B cell (primary cell): ENCODE measurements around the gene RABGAP1L. TPM values are rescaled to one million over a fixed set of nuclear protein-coding genes. Genes with fewer than 3 reads are reported as not detected.

Experiments used
- ATAC-seq: fragments of 200-7000 bp; cut with Tn5 transposase; one replicate; pipeline ENCODE4 v1.10.0; 2021; ENCODE audit warnings: low read depth, mild to moderate bottlenecking, moderate number of reproducible peaks, moderate library complexity
- CTCF ChIA-PET: fragments of 350-600 bp; sonication (Branson Sonifier 250); formaldehyde crosslinking; loops from one replicate; lab custom pipeline; 2021; ENCODE audit warnings: antibody characterized with exemption, inconsistent platforms; lab: Charles Lee
- POLR2A ChIA-PET: fragments of 350-600 bp; sonication (Branson Sonifier 250); formaldehyde crosslinking; loops from one replicate; lab custom pipeline; 2021; ENCODE audit warnings: antibody characterized with exemption; lab: Charles Lee
- DNase-seq: peaks from one replicate; pipeline ENCODE4 v3.0.0; 2013
- H2AFZ ChIP-seq: 2 replicates; pipeline ENCODE4 v1.6.1; 2012; ENCODE audit warnings: mild to moderate bottlenecking, low read depth, low read length; ENCODE audit not compliant: insufficient read depth, poor library complexity, severe bottlenecking
- H3K27ac ChIP-seq, 2 donors: 1 replicate in 1 of 2; 2 replicates in 1 of 2; pipeline ENCODE4 v1.5.1; 2012 to 2013; ENCODE audit warnings: low read length in 2 of 2, mild to moderate bottlenecking in 2 of 2, moderate library complexity in 1 of 2
- H3K27me3 ChIP-seq, 4 experiments: fragments of 200-600 bp in 1 of 4; sonication (generic) in 1 of 4; replicated peaks in 1 of 4; 1 replicate in 2 of 4; 2 replicates in 2 of 4; pipeline versions ENCODE4 v1.6.1 to v1.7.0; 2013 to 2016; ENCODE audit warnings: low read length in 3 of 4, mild to moderate bottlenecking in 2 of 4, mixed read lengths in 1 of 4, moderate library complexity in 1 of 4; ENCODE audit not compliant: insufficient read depth in 4 of 4, control insufficient read depth in 3 of 4; ENCODE audit errors: control extremely low read depth in 1 of 4
- H3K36me3 ChIP-seq, 2 experiments: replicated peaks in 1 of 2; 1 replicate in 1 of 2; 2 replicates in 1 of 2; pipeline versions ENCODE4 v1.6.1 to v1.7.1; 2013; ENCODE audit warnings: low read length in 1 of 2; ENCODE audit not compliant: insufficient read depth in 2 of 2, control insufficient read depth in 1 of 2; ENCODE audit errors: control extremely low read depth in 1 of 2, extremely low read depth in 1 of 2
- H3K4me1 ChIP-seq, 2 donors: fragments of 200-600 bp in 1 of 2; sonication (generic) in 1 of 2; 1 replicate in 1 of 2; 2 replicates in 1 of 2; pipeline versions ENCODE4 v1.5.1 to v1.6.1; 2013 to 2017; ENCODE audit warnings: low read length in 2 of 2; ENCODE audit not compliant: control insufficient read depth in 2 of 2, insufficient read depth in 2 of 2
- H3K4me2 ChIP-seq: replicated peaks from 2 replicates; pipeline ENCODE3; 2012; ENCODE audit warnings: mild to moderate bottlenecking, low read depth, low read length; ENCODE audit not compliant: poor library complexity, severe bottlenecking
- H3K4me3 ChIP-seq, 5 experiments: fragments of 200-600 bp in 1 of 5; sonication (generic) in 1 of 5; 1 replicate in 3 of 5; 2 replicates in 2 of 5; pipeline versions ENCODE4 v1.5.1 to v1.7.0; 2011 to 2016; ENCODE audit warnings: low read length in 4 of 5, mild to moderate bottlenecking in 4 of 5, low read depth in 2 of 5, control low read depth in 1 of 5, moderate library complexity in 1 of 5; ENCODE audit not compliant: insufficient read depth in 1 of 5; ENCODE audit errors: control extremely low read depth in 1 of 5, extremely low read depth in 1 of 5
- H3K79me2 ChIP-seq: fragments of 200-600 bp; sonication (generic); one replicate; pipeline ENCODE4 v1.6.0; 2016; ENCODE audit warnings: low read length; ENCODE audit not compliant: control insufficient read depth, insufficient read depth
- H3K9ac ChIP-seq: fragments of 200-600 bp; sonication (generic); 2 replicates; pipeline ENCODE4 v1.6.1; 2017; ENCODE audit warnings: mild to moderate bottlenecking, low read length, moderate library complexity
- H3K9me3 ChIP-seq, 3 donors: one replicate each; pipeline versions ENCODE4 v1.6.1 to v1.7.1; 2013; ENCODE audit warnings: low read length in 2 of 3; ENCODE audit not compliant: control insufficient read depth in 2 of 3, insufficient read depth in 1 of 3; ENCODE audit errors: control extremely low read depth in 1 of 3
- H4K20me1 ChIP-seq: 2 replicates; pipeline ENCODE4 v1.6.0; 2012; ENCODE audit warnings: mild to moderate bottlenecking, low read length; ENCODE audit not compliant: insufficient read depth, control insufficient read depth, poor library complexity, severe bottlenecking
- H3K27ac Mint-ChIP-seq: one replicate; pipeline ENCODE4 v1.8.0; 2021; ENCODE audit warnings: mixed read lengths
- H3K27me3 Mint-ChIP-seq: one replicate; pipeline ENCODE4 v1.8.0; 2021; ENCODE audit warnings: mixed read lengths
- H3K4me1 Mint-ChIP-seq: one replicate; pipeline ENCODE4 v1.8.0; 2021; ENCODE audit warnings: mixed read lengths
- H3K4me3 Mint-ChIP-seq: one replicate; pipeline ENCODE4 v1.8.0; 2021; ENCODE audit warnings: mixed read lengths
- H3K9me3 Mint-ChIP-seq: one replicate; pipeline ENCODE4 v1.8.0; 2022; ENCODE audit warnings: mixed read lengths; ENCODE audit not compliant: insufficient read depth
- EZH2 ChIP-seq: IDR thresholded peaks from 2 replicates; pipeline ENCODE4 v1.6.1; 2012; ENCODE audit warnings: borderline replicate concordance, low read depth, mild to moderate bottlenecking, moderate library complexity, low read length; ENCODE audit not compliant: insufficient read depth, poor library complexity, severe bottlenecking
- WGBS: methylation state at CpG from one replicate; pipeline ENCODE4 v1.1.5; 2013; ENCODE audit warnings: missing lambda C conversion rate; ENCODE audit not compliant: insufficient coverage; 5-methylcytosine and 5-hydroxymethylcytosine counted together
- intact Hi-C: fragments of 100-400 bp; cut with micrococcal nuclease; formaldehyde crosslinking; loops from one replicate; pipeline ENCODE4 v1.10.0; 2022
- polyA plus RNA-seq: library from polyadenylated mRNA; depleted of rRNA; stranded (reverse); fragments of >200 nt; gene quantifications from 2 replicates; pipeline ENCODE4 v1.2.3, GENCODE V29; 2012
- total RNA-seq, 2 donors: library from RNA; stranded (reverse); fragments of 120-200 nt in 1 of 2; gene quantifications; 1 replicate in 1 of 2; 2 replicates in 1 of 2; pipeline versions ENCODE4 v1.2.3 to v1.2.4, GENCODE V29; 2013 to 2022
- TF ChIP-seq, protein P1 (sequence below): fragments of 200-600 bp; IDR thresholded peaks from one replicate; pipeline ENCODE4 v1.8.0; 2022; ENCODE audit warnings: antibody characterized with exemption, mild to moderate bottlenecking

RABGAP1L gene
- total and polyA plus RNA-seq, 2 donors (not counting 1 experiment from before 2014, with no cell fraction given) = 34.9 to 159 TPM

DNA sequence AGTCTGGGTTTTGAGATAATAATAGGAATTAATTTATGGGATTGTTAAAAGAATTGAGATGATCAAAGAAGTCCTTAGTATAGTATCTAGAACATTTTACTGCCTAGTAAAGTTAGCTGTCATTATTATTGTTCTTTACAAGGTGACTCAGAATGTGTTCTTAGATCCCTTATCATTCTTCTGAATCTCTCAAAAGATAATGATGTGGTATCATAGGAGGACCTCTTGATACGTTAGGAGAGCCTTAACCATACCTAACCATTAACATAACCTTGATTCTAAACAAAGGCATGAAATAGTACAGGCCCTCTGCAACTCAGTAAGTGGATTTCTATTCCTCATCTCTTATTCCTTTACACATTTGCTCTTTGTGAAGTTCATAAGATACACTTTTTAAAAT lies 593.8 kb downstream of the RABGAP1L start:
- H3K27ac ChIP-seq = no peak overlapping the region
- H3K27me3 ChIP-seq = no peaks in the 10 kb centered on the region
- no peaks in the 10 kb centered on the region for H3K36me3 ChIP-seq
- POLR2A ChIA-PET = no interaction called here
- H3K4me3 Mint-ChIP-seq = no peak overlapping the region
- H3K79me2 ChIP-seq = peaks cover 2% of the 10 kb centered on the region
- no peaks in the 10 kb centered on the region for H3K9me3 ChIP-seq
- TF ChIP-seq EZH2 = no peak
- TF ChIP-seq, protein P1, sequence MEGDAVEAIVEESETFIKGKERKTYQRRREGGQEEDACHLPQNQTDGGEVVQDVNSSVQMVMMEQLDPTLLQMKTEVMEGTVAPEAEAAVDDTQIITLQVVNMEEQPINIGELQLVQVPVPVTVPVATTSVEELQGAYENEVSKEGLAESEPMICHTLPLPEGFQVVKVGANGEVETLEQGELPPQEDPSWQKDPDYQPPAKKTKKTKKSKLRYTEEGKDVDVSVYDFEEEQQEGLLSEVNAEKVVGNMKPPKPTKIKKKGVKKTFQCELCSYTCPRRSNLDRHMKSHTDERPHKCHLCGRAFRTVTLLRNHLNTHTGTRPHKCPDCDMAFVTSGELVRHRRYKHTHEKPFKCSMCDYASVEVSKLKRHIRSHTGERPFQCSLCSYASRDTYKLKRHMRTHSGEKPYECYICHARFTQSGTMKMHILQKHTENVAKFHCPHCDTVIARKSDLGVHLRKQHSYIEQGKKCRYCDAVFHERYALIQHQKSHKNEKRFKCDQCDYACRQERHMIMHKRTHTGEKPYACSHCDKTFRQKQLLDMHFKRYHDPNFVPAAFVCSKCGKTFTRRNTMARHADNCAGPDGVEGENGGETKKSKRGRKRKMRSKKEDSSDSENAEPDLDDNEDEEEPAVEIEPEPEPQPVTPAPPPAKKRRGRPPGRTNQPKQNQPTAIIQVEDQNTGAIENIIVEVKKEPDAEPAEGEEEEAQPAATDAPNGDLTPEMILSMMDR = no peak
- no peak overlapping the region for H3K4me3 ChIP-seq
- H3K9me3 Mint-ChIP-seq = no peaks in the 10 kb centered on the region
- intact Hi-C loops = no loop called here
- H3K27me3 Mint-ChIP-seq = no peaks in the 10 kb centered on the region
- H4K20me1 ChIP-seq = no peaks in the 10 kb centered on the region
- H3K27ac Mint-ChIP-seq = no peak overlapping the region
- H3K4me2 ChIP-seq = no peak overlapping the region
- no peaks in the 10 kb centered on the region for H3K4me1 ChIP-seq
- WGBS = no CpG with 5 or more reads among the region's 1 CpG
- H2AFZ ChIP-seq = no peak overlapping the region
- DNase-seq = no peak
- H3K4me1 Mint-ChIP-seq = no peaks in the 10 kb centered on the region
- CTCF ChIA-PET = interaction anchor here (0.6 to 1.2 kb wide), 2 partner anchors 9 to 611 kb away, joined by 3 to 5 read pairs; no protein-coding TSS in a partner anchor
- ATAC-seq = no peak
- no peak overlapping the region for H3K9ac ChIP-seq

DNA sequence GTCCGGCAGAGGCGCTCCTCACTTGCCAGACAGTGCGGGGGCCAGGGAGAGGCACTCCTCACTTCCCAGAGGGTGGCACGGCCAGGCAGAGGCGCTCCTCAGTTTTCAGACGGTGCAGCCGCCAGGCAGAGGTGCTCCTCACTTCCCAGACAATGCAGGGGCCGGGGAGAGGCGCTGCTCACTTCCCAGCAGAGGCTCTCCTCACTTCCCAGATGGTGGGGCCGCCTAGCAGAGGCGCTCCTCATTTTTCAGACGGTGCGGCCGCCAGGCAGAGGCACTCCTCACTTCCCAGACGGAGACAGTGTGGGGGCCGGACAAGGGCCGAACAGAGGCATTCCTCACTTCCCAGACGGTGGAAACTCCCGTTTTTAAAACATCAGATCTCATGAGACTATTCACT lies 602.0 kb downstream of the RABGAP1L start:
- no peaks in the 10 kb centered on the region for H3K9me3 Mint-ChIP-seq
- CTCF ChIA-PET = no interaction called here
- Histone ChIP-seq H3K4me1 (no peaks in the 10 kb centered on the region), H3K4me2 (no peak overlapping the region), H3K9me3 (no peaks in the 10 kb centered on the region), H4K20me1 (no peaks in the 10 kb centered on the region), H2AFZ (no peak overlapping the region), H3K9ac (no peak overlapping the region), H3K27ac (no peak overlapping the region), H3K79me2 (no peaks in the 10 kb centered on the region), H3K36me3 (peaks cover 2 to 6% of the 10 kb centered on the region in 2 experiments), H3K4me3 (no peak overlapping the region), H3K27me3 (no peaks in the 10 kb centered on the region)
- H3K4me1 Mint-ChIP-seq = peaks cover 2% of the 10 kb centered on the region
- no peak for DNase-seq
- TF ChIP-seq, protein P1 = no peak
- TF ChIP-seq EZH2 = no peak
- POLR2A ChIA-PET = no interaction called here
- ATAC-seq = no peak
- no peaks in the 10 kb centered on the region for H3K27me3 Mint-ChIP-seq
- WGBS = 98% methylated on average over 17 of the region's 19 CpGs
- intact Hi-C loops = no loop called here
- H3K4me3 Mint-ChIP-seq = no peak overlapping the region
- H3K27ac Mint-ChIP-seq = no peak overlapping the region
